K562 (cell line): ENCODE measurements around the gene NMNAT3. TPM values are rescaled to one million over a fixed set of nuclear protein-coding genes. Genes with fewer than 3 reads are reported as not detected.

Source experiments
- CREM ChIP-seq: IDR thresholded peaks from 2 replicates; pipeline ENCODE4 v1.6.1; 2014; ENCODE audit warnings: antibody characterized with exemption, low read depth
- CXXC5 ChIP-seq: fragments of 250-450 bp; sonication (Bioruptor Pico); IDR thresholded peaks from 2 replicates; pipeline ENCODE4 v1.8.0; 2022; ENCODE audit warnings: inconsistent platforms, mild to moderate bottlenecking, moderate library complexity
- DMBX1 ChIP-seq: fragments of 250-450 bp; sonication (Bioruptor Pico); IDR thresholded peaks from 2 replicates; pipeline ENCODE4 v1.8.0; 2022; ENCODE audit warnings: inconsistent platforms, mild to moderate bottlenecking, moderate library complexity, borderline replicate concordance
- FUS ChIP-seq: fragments of 200-400 bp; formaldehyde crosslinking; optimal IDR thresholded peaks from 2 replicates; pipeline ENCODE3; 2017; ENCODE audit warnings: low read depth, low read length
- GABPB1 ChIP-seq: sonication (generic); formaldehyde crosslinking; IDR thresholded peaks from 2 replicates; pipeline ENCODE4 v1.8.0; 2022; ENCODE audit warnings: mild to moderate bottlenecking, missing genetic modification reagents
- IFI16 ChIP-seq: fragments of 250-450 bp; sonication (Bioruptor Pico); IDR thresholded peaks from 2 replicates; pipeline ENCODE4 v2.1.2; 2022; ENCODE audit warnings: mild to moderate bottlenecking, inconsistent platforms
- KDM1A ChIP-seq, 2 experiments: fragments of 450-650 bp; IDR thresholded peaks; 2 replicates each; pipeline ENCODE4 v1.6.1; 2016; ENCODE audit warnings: mild to moderate bottlenecking in 2 of 2
- MLLT1 ChIP-seq, 2 experiments: fragments of 450-650 bp; IDR thresholded peaks; 2 replicates each; pipeline ENCODE4 v1.6.1; 2016
- MNT ChIP-seq, 2 experiments: fragments of 450-650 bp; conservative IDR thresholded peaks; 2 replicates each; pipeline ENCODE4 v1.6.1; 2017; ENCODE audit warnings: mild to moderate bottlenecking in 2 of 2, moderate library complexity in 2 of 2
- POLR2G ChIP-seq: fragments of 200-400 bp; formaldehyde crosslinking; IDR thresholded peaks from 2 replicates; pipeline ENCODE4 v1.6.1; 2017; ENCODE audit warnings: low read depth, mild to moderate bottlenecking, antibody characterized with exemption, low read length, moderate library complexity
- POLR2H ChIP-seq: IDR thresholded peaks from 2 replicates; pipeline ENCODE4 v1.6.1; 2016; ENCODE audit warnings: missing genetic modification characterization, low read depth, mild to moderate bottlenecking, control low read depth, missing compliant biosample characterization, moderate library complexity
- RAD51 ChIP-seq: fragments of 450-650 bp; IDR thresholded peaks from 2 replicates; pipeline ENCODE4 v1.7.1; 2016; ENCODE audit warnings: low read depth, mild to moderate bottlenecking, borderline replicate concordance
- RFX1 ChIP-seq: fragments of 450-650 bp; IDR thresholded peaks from 2 replicates; pipeline ENCODE4 v1.6.1; 2016; ENCODE audit warnings: mild to moderate bottlenecking, moderate library complexity
- TBL1XR1 ChIP-seq, 2 experiments: IDR thresholded peaks; 2 replicates each; pipeline ENCODE4 v1.6.1; 2012; ENCODE audit warnings: improper control_type of control experiment in 2 of 2, low read length in 2 of 2, mild to moderate bottlenecking in 1 of 2
- TRIM24 ChIP-seq, 2 experiments: fragments of 450-650 bp; IDR thresholded peaks; 2 replicates each; pipeline ENCODE4 v1.6.1; 2016
- UBTF ChIP-seq, 2 experiments: IDR thresholded peaks; 2 replicates each; pipeline ENCODE4 v1.6.1; 2012; ENCODE audit warnings: improper control_type of control experiment in 2 of 2, low read depth in 2 of 2, low read length in 2 of 2, borderline replicate concordance in 1 of 2
- USF2 ChIP-seq: sonication (generic); formaldehyde crosslinking; IDR thresholded peaks from 2 replicates; pipeline ENCODE4 v1.5.0; 2020; ENCODE audit warnings: missing genetic modification reagents
- VEZF1 ChIP-seq: fragments of 200-800 bp; sonication (Bioruptor generic); IDR thresholded peaks from 2 replicates; pipeline ENCODE4 v1.6.1; 2017; ENCODE audit warnings: missing genetic modification characterization, missing compliant biosample characterization
- ZEB2 ChIP-seq: fragments of 450-650 bp; IDR thresholded peaks from 2 replicates; pipeline ENCODE4 v1.6.1; 2016
- ZNF12 ChIP-seq: sonication (generic); formaldehyde crosslinking; IDR thresholded peaks from 2 replicates; pipeline ENCODE4 v1.4.0; 2020; ENCODE audit warnings: mild to moderate bottlenecking, missing genetic modification reagents
- ZNF444 ChIP-seq: fragments of 250-450 bp; sonication (Bioruptor Pico); IDR thresholded peaks from 2 replicates; pipeline ENCODE4 v1.4.0; 2020; ENCODE audit warnings: mild to moderate bottlenecking, moderate library complexity
- polyA plus RNA-seq, 8 experiments: library from polyadenylated mRNA; depleted of rRNA in 4 of 8; stranded (reverse) in 5 of 8; unstranded in 3 of 8; fragments of >200 nt; fragmentation: Nextera tagmentation in 2 of 8; fragmentation: Illumina TruSeq in 1 of 8; extraction: Ambion mirVana in 2 of 8; extraction: Trizol in 1 of 8; gene quantifications; 2 replicates each; pipeline versions ENCODE4 v1.2.1 to v1.2.3, GENCODE V29; 2011 to 2014; ENCODE audit warnings: inconsistent platforms in 1 of 8, missing spikeins in 1 of 8
- total RNA-seq, 7 experiments: library from RNA; depleted of rRNA in 6 of 7; stranded (reverse); fragments of >200 nt in 6 of 7; fragmentation: Illumina TruSeq in 2 of 7; extraction: Trizol in 2 of 7; gene quantifications; 2 replicates each; pipeline versions ENCODE4 v1.2.1 to v1.2.3, GENCODE V29; 2011 to 2021; ENCODE audit warnings: low replicate concordance in 1 of 7

The NMNAT3 gene
- total and polyA plus RNA-seq, 9 of the 15 experiments (the other 6 are each of a cell fraction or from before 2014, with no cell fraction given), result 2.3 to 12.5 (median 6.6) TPM

- peak; percentile 36; the same call in 1 of the 2 replicates for TF ChIP-seq CREM
- no peak for TF ChIP-seq IFI16
- TF ChIP-seq UBTF (IDR thresholded peaks at IDR 0.05; ENCODE audit: borderline replicate concordance in 1 of 2, low read depth in 2 of 2, low read length in 2 of 2), result 0 out of 4 replicates have a peak, but pooled peaks of 1 of the 2 experiments have one; percentile 57
- TF ChIP-seq ZNF12, result no peak
- peak; percentile 76 for TF ChIP-seq ZEB2
- TF ChIP-seq DMBX1, result no peak
- peak; percentile 56 for TF ChIP-seq CXXC5 (CRISPR knock-in tag)
- peak; percentile 30; the same call in 1 of the 2 replicates for TF ChIP-seq GABPB1
- no peak for TF ChIP-seq ZNF444
- 0 out of 4 replicates have a peak, but pooled peaks of 1 of the 2 experiments have one; percentile 26 for TF ChIP-seq TRIM24 (IDR thresholded peaks at IDR 0.05)
- TF ChIP-seq TBL1XR1 (IDR thresholded peaks at IDR 0.05; ENCODE audit: low read length in 2 of 2), result no peak
- peak; percentile 54 for TF ChIP-seq POLR2H (tag)
- TF ChIP-seq RAD51, result peak; percentile 92
- TF ChIP-seq VEZF1 (CRISPR knock-in tag), result peak; percentile 83
- peak; percentile 51 to 82; a peak in 3 of 4 replicates for TF ChIP-seq MNT (conservative IDR thresholded peaks at IDR 0.05)
- TF ChIP-seq MLLT1 (IDR thresholded peaks at IDR 0.05), result no peak
- no peak for TF ChIP-seq FUS
- peak; percentile 86 for TF ChIP-seq POLR2G
- no peak for TF ChIP-seq KDM1A (IDR thresholded peaks at IDR 0.05)
- TF ChIP-seq USF2, result peak; percentile 96
- no peak for TF ChIP-seq RFX1
Observed at GRCh38 chr3:139677388-139678155, at the start of gene NMNAT3 (continued).
